Measurements from ENCODE around the gene RCAN1. TPM values are rescaled to one million over a fixed set of nuclear protein-coding genes. Genes with fewer than 3 reads are reported as not detected.
A peak's percentile ranks its signal among the peaks of the same experiment; 100 is the strongest.

Gene RCAN1
- total RNA-seq, 1 donor from 2014 or later, result 197 TPM

DNA sequence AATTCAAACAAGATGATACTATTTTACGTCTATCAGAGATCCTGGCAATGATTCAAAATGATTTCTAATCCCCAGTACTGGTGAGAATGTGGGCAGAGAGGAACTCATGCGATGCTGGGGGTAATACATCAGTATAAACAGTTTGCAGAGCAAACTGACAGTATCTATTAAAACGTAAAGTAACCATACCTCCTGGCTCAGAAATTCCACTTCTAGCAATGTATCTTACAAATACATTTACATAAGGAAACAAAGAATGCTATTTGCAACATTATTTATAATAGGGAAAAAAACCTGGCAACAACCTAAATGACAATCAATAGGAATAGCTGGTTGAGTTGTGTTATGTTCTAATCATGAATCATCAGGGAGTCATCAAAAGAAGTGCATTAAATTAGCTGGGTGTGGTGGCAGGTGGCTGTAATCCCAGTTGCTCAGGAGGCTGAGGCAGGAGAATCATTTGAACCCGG is 15.9 kb downstream of the RCAN1 start:
- peaks cover 2% of the 10 kb centered on the region for H3K79me2 ChIP-seq (ENCODE audit: insufficient read depth, low read length)
- FAIRE-seq (no peak), DNase-seq (ENCODE audit: low read depth) (peak; percentile 33)
- no peaks in the 10 kb centered on the region for H3K27me3 ChIP-seq (ENCODE audit: insufficient read depth, low read length)
- TF ChIP-seq, protein P1, sequence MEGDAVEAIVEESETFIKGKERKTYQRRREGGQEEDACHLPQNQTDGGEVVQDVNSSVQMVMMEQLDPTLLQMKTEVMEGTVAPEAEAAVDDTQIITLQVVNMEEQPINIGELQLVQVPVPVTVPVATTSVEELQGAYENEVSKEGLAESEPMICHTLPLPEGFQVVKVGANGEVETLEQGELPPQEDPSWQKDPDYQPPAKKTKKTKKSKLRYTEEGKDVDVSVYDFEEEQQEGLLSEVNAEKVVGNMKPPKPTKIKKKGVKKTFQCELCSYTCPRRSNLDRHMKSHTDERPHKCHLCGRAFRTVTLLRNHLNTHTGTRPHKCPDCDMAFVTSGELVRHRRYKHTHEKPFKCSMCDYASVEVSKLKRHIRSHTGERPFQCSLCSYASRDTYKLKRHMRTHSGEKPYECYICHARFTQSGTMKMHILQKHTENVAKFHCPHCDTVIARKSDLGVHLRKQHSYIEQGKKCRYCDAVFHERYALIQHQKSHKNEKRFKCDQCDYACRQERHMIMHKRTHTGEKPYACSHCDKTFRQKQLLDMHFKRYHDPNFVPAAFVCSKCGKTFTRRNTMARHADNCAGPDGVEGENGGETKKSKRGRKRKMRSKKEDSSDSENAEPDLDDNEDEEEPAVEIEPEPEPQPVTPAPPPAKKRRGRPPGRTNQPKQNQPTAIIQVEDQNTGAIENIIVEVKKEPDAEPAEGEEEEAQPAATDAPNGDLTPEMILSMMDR (IDR thresholded peaks at IDR 0.05; ENCODE audit: insufficient read depth, low read depth, low read length), result no peak
- no peak for TF ChIP-seq EZH2 (IDR thresholded peaks at IDR 0.05; ENCODE audit: insufficient read depth, low read length)
- Mint-ChIP-seq H3K9me3 (ENCODE audit: unreplicated experiment) (no peaks in the 10 kb centered on the region), H3K4me1 (ENCODE audit: low read depth, unreplicated experiment) (peaks cover 5% of the 10 kb centered on the region), H3K27me3 (ENCODE audit: low read depth, unreplicated experiment) (no peaks in the 10 kb centered on the region), H3K4me3 (ENCODE audit: unreplicated experiment) (no peak overlapping the region), H3K36me3 (ENCODE audit: low read depth, unreplicated experiment) (peaks cover 2% of the 10 kb centered on the region), H3K27ac (ENCODE audit: unreplicated experiment) (no peak overlapping the region)
- H3K4me1 ChIP-seq (ENCODE audit: insufficient read depth, low read length), result peaks cover 4% of the 10 kb centered on the region
- H3K36me3 ChIP-seq (ENCODE audit: insufficient read depth, low read length), result no peaks in the 10 kb centered on the region
- peaks cover 5% of the 10 kb centered on the region for H4K20me1 ChIP-seq (ENCODE audit: insufficient read depth, low read length)
- no peak overlapping the region for H3K4me2 ChIP-seq (ENCODE audit: low read length)
- H3K9ac ChIP-seq (ENCODE audit: low read length), result no peak overlapping the region
- H3K27ac ChIP-seq (ENCODE audit: low read depth, low read length), result no peak overlapping the region
- H3K9me3 ChIP-seq (ENCODE audit: insufficient read depth, low read depth, low read length), result no peaks in the 10 kb centered on the region
- H3K4me3 ChIP-seq (ENCODE audit: insufficient read depth, low read depth, low read length), result no peak overlapping the region
- H2AFZ ChIP-seq (ENCODE audit: low read depth, low read length), result no peak overlapping the region

DNA sequence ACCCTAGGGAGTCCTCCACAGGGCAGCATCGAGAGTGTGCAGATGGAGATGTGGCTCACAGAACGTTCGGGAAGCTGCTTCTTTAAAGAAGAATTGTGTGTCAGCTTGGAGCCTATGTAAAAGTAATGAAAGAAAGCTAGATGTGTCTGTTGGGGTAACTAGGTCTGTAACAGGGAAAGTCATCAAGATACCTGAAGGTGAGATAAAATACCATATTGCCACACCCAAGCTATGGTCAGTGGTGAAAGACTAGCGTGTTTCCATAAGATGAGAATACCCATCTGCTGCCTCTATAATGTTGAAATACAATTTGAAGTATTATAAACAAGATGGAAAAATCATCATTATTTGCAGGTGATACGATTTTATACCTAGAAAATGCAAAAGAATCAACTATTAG is 17.5 kb downstream of the RCAN1 start:
- no peaks in the 10 kb centered on the region for H3K36me3 Mint-ChIP-seq (ENCODE audit: low read depth, unreplicated experiment)
- no peak for TF ChIP-seq EZH2 (IDR thresholded peaks at IDR 0.05; ENCODE audit: insufficient read depth, low read length)
- TF ChIP-seq, protein P1 (IDR thresholded peaks at IDR 0.05; ENCODE audit: insufficient read depth, low read depth, low read length), result no peak
- Histone ChIP-seq H4K20me1 (ENCODE audit: insufficient read depth, low read length) (peaks cover 5% of the 10 kb centered on the region), H3K9ac (ENCODE audit: low read length) (no peak overlapping the region), H2AFZ (ENCODE audit: low read depth, low read length) (no peak overlapping the region), H3K9me3 (ENCODE audit: insufficient read depth, low read depth, low read length) (no peaks in the 10 kb centered on the region), H3K4me1 (ENCODE audit: insufficient read depth, low read length) (peaks cover 4% of the 10 kb centered on the region), H3K27ac (ENCODE audit: low read depth, low read length) (no peak overlapping the region), H3K4me3 (ENCODE audit: insufficient read depth, low read depth, low read length) (no peak overlapping the region), H3K27me3 (ENCODE audit: insufficient read depth, low read length) (no peaks in the 10 kb centered on the region), H3K79me2 (ENCODE audit: insufficient read depth, low read length) (peaks cover 6% of the 10 kb centered on the region), H3K36me3 (ENCODE audit: insufficient read depth, low read length) (no peaks in the 10 kb centered on the region), H3K4me2 (ENCODE audit: low read length) (no peak overlapping the region)
- H3K4me1 Mint-ChIP-seq (ENCODE audit: low read depth, unreplicated experiment), result peaks cover 5% of the 10 kb centered on the region
- no peaks in the 10 kb centered on the region for H3K27me3 Mint-ChIP-seq (ENCODE audit: low read depth, unreplicated experiment)
- FAIRE-seq (no peak), DNase-seq (ENCODE audit: low read depth) (no peak)
- no peaks in the 10 kb centered on the region for H3K9me3 Mint-ChIP-seq (ENCODE audit: unreplicated experiment)
- no peak overlapping the region for H3K4me3 Mint-ChIP-seq (ENCODE audit: unreplicated experiment)
- H3K27ac Mint-ChIP-seq (ENCODE audit: unreplicated experiment), result no peak overlapping the region

DNA sequence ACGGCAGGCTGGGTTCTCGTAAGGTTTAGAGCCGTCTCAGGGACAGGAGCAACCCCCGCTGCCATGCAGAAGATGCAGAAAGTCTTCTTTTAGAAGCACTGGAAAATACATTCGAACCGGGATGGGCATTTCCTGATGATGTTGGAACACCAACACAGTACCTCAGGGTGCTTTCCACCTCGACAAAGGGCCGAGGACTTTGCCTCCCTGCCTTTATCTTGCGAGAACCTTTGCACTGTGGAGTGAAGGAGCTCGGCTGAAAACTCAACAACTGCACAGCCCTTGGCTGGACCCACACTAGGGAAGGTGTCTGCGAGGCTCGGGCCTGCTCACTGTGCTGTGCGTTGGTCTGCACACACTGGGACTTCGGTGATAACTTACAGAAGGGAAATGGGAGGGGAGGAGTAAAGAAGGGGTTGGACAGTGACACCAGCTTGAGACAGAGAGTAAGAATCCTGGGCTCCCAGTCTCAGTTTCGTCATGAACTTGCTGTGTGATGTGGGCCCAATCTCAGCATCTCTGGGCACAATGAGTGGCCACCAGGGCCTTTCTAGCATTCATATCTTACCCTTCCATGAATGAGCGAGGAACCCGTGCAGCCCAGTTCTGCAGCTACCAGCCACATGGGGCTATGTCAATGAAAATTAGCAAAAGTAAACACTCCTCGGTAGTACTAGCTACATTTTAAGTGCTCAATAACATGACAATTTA is 18.2 kb downstream of the RCAN1 start:
- H3K4me2 ChIP-seq (ENCODE audit: low read length), result no peak overlapping the region
- no peak overlapping the region for H3K4me3 Mint-ChIP-seq (ENCODE audit: unreplicated experiment)
- FAIRE-seq (no peak), DNase-seq (ENCODE audit: low read depth) (no peak)
- no peak overlapping the region for H3K27ac Mint-ChIP-seq (ENCODE audit: unreplicated experiment)
- H3K27me3 Mint-ChIP-seq (ENCODE audit: low read depth, unreplicated experiment), result no peaks in the 10 kb centered on the region
- H3K36me3 ChIP-seq (ENCODE audit: insufficient read depth, low read length), result no peaks in the 10 kb centered on the region
- no peak for TF ChIP-seq EZH2 (IDR thresholded peaks at IDR 0.05; ENCODE audit: insufficient read depth, low read length)
- TF ChIP-seq, protein P1 (IDR thresholded peaks at IDR 0.05; ENCODE audit: insufficient read depth, low read depth, low read length), result no peak
- no peaks in the 10 kb centered on the region for H3K36me3 Mint-ChIP-seq (ENCODE audit: low read depth, unreplicated experiment)
- H3K9me3 ChIP-seq (ENCODE audit: insufficient read depth, low read depth, low read length), result no peaks in the 10 kb centered on the region
- H3K9me3 Mint-ChIP-seq (ENCODE audit: unreplicated experiment), result no peaks in the 10 kb centered on the region
- H3K79me2 ChIP-seq (ENCODE audit: insufficient read depth, low read length), result peaks cover 6% of the 10 kb centered on the region
- H3K4me3 ChIP-seq (ENCODE audit: insufficient read depth, low read depth, low read length), result no peak overlapping the region
- no peak overlapping the region for H3K9ac ChIP-seq (ENCODE audit: low read length)
- H3K27ac ChIP-seq (ENCODE audit: low read depth, low read length), result no peak overlapping the region
- H3K4me1 ChIP-seq (ENCODE audit: insufficient read depth, low read length), result peaks cover 4% of the 10 kb centered on the region
- peaks cover 5% of the 10 kb centered on the region for H4K20me1 ChIP-seq (ENCODE audit: insufficient read depth, low read length)
- H3K4me1 Mint-ChIP-seq (ENCODE audit: low read depth, unreplicated experiment), result peaks cover 1% of the 10 kb centered on the region
- no peak overlapping the region for H2AFZ ChIP-seq (ENCODE audit: low read depth, low read length)
- H3K27me3 ChIP-seq (ENCODE audit: insufficient read depth, low read length), result no peaks in the 10 kb centered on the region
